ENCODE results near the gene GPX8. TPM values are rescaled to one million over a fixed set of nuclear protein-coding genes. Genes with fewer than 3 reads are reported as not detected.

The GPX8 gene
- polyA plus RNA-seq, 1 of the 3 experiments (the other 2 are of a cell fraction) = 30.1 TPM

DNA sequence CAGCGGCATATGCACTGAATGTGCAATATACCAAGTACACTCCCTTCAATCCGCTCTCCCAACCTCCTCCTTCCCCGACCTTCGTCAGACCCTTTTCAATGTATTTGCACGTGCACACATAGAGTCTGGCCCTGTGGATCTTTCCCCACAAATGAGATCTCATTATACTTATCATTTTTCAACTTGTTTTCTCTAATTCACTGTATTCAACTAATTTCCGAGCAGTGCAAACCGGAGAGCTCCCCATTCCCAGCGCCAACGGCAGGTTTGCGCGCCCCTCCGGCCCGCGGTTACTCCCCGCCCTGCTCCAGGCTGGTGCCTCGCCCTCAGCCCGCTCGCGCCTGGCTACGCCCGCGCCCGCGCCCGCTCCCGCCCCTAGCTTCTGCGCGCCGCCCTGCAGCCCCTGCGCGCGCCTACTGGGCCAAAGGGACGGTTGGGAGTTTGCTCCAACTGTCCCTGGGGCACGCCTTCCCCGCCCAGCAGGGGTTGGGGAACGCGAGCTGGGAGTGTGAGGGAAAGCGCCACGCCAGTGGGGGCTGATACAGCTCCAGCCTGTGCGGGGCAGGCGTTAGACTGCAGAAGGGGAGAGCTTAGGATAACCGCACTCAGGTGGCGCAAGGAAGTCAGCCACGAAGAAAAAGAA, 16.3 kb downstream of the GPX8 start:
- Histone ChIP-seq H3K79me2 (ENCODE audit: insufficient read depth) (no peaks in the 10 kb centered on the region), H3K36me3 (replicated peaks in 1 of 2; ENCODE audit: control insufficient read depth in 1 of 2, insufficient read depth in 2 of 2, low read length in 1 of 2) (no peaks in the 10 kb centered on the region), H3K9ac (no peak overlapping the region), H2AFZ (ENCODE audit: low read depth) (peak overlapping the region; percentile 53; the same call in 1 of the 2 replicates), H3K9me2 (no peaks in the 10 kb centered on the region), H3K9me3 (no peaks in the 10 kb centered on the region), H3K4me1 (ENCODE audit: control insufficient read depth in 1 of 2, insufficient read depth in 2 of 2, low read depth in 1 of 2, low read length in 1 of 2) (peaks cover 3 to 13% of the 10 kb centered on the region in 2 experiments; a peak in 3 of 4 replicates), H3K27me3 (ENCODE audit: insufficient read depth) (peaks cover 73% of the 10 kb centered on the region), H3F3A (replicated peaks; ENCODE audit: insufficient read depth) (peaks cover 14% of the 10 kb centered on the region), H3K4me2 (peak overlapping the region; percentile 82), H3K4me3 (ENCODE audit: low read depth in 2 of 2, low read length in 1 of 2) (peak overlapping the region in 1 of 2 experiments; percentile 46; a peak in 1 of 4 replicates), H4K20me1 (ENCODE audit: insufficient read depth) (no peaks in the 10 kb centered on the region; the same call in 1 of the 2 replicates), H3K27ac (ENCODE audit: low read depth in 2 of 2, low read length in 1 of 2) (no peak overlapping the region)
- DNase-seq = peak; percentile 71
- POLR2A ChIA-PET = no interaction called here
- 2% methylated on average over 41 of the region's 44 CpGs for WGBS (ENCODE audit: low lambda C conversion rate)
- no peak for TF ChIP-seq JUND (IDR thresholded peaks at IDR 0.05)
- no peak for TF ChIP-seq RXRA (IDR thresholded peaks at IDR 0.05; ENCODE audit: borderline replicate concordance, low read depth)
- TF ChIP-seq RFX5 (IDR thresholded peaks at IDR 0.05; ENCODE audit: low read length) = no peak
- TF ChIP-seq, protein P1, sequence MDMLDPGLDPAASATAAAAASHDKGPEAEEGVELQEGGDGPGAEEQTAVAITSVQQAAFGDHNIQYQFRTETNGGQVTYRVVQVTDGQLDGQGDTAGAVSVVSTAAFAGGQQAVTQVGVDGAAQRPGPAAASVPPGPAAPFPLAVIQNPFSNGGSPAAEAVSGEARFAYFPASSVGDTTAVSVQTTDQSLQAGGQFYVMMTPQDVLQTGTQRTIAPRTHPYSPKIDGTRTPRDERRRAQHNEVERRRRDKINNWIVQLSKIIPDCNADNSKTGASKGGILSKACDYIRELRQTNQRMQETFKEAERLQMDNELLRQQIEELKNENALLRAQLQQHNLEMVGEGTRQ (IDR thresholded peaks at IDR 0.05; ENCODE audit: borderline replicate concordance, low read depth, low read length) = no peak
- no peak for TF ChIP-seq NFIC (IDR thresholded peaks at IDR 0.05; ENCODE audit: borderline replicate concordance)
- no peak for TF ChIP-seq MXI1 (IDR thresholded peaks at IDR 0.05; ENCODE audit: low read depth, low read length)
- TF ChIP-seq CHD2 (IDR thresholded peaks at IDR 0.05; ENCODE audit: low read length, partially characterized antibody) = no peak
- TF ChIP-seq EP300 (IDR thresholded peaks at IDR 0.05; ENCODE audit: borderline replicate concordance in 1 of 2, low read depth in 1 of 2, low read length in 1 of 2) = no peak
- TF ChIP-seq POLR2AphosphoS5 (IDR thresholded peaks at IDR 0.05; ENCODE audit: low read depth, low read length) = no peak
- TF ChIP-seq RCOR1 (IDR thresholded peaks at IDR 0.05; ENCODE audit: low read length) = no peak
- TF ChIP-seq, protein P2, sequence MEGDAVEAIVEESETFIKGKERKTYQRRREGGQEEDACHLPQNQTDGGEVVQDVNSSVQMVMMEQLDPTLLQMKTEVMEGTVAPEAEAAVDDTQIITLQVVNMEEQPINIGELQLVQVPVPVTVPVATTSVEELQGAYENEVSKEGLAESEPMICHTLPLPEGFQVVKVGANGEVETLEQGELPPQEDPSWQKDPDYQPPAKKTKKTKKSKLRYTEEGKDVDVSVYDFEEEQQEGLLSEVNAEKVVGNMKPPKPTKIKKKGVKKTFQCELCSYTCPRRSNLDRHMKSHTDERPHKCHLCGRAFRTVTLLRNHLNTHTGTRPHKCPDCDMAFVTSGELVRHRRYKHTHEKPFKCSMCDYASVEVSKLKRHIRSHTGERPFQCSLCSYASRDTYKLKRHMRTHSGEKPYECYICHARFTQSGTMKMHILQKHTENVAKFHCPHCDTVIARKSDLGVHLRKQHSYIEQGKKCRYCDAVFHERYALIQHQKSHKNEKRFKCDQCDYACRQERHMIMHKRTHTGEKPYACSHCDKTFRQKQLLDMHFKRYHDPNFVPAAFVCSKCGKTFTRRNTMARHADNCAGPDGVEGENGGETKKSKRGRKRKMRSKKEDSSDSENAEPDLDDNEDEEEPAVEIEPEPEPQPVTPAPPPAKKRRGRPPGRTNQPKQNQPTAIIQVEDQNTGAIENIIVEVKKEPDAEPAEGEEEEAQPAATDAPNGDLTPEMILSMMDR (IDR thresholded peaks at IDR 0.05) = no peak
- TF ChIP-seq, protein P3, sequence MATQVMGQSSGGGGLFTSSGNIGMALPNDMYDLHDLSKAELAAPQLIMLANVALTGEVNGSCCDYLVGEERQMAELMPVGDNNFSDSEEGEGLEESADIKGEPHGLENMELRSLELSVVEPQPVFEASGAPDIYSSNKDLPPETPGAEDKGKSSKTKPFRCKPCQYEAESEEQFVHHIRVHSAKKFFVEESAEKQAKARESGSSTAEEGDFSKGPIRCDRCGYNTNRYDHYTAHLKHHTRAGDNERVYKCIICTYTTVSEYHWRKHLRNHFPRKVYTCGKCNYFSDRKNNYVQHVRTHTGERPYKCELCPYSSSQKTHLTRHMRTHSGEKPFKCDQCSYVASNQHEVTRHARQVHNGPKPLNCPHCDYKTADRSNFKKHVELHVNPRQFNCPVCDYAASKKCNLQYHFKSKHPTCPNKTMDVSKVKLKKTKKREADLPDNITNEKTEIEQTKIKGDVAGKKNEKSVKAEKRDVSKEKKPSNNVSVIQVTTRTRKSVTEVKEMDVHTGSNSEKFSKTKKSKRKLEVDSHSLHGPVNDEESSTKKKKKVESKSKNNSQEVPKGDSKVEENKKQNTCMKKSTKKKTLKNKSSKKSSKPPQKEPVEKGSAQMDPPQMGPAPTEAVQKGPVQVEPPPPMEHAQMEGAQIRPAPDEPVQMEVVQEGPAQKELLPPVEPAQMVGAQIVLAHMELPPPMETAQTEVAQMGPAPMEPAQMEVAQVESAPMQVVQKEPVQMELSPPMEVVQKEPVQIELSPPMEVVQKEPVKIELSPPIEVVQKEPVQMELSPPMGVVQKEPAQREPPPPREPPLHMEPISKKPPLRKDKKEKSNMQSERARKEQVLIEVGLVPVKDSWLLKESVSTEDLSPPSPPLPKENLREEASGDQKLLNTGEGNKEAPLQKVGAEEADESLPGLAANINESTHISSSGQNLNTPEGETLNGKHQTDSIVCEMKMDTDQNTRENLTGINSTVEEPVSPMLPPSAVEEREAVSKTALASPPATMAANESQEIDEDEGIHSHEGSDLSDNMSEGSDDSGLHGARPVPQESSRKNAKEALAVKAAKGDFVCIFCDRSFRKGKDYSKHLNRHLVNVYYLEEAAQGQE (IDR thresholded peaks at IDR 0.05; ENCODE audit: low read depth, low read length) = no peak
- TF ChIP-seq MEF2A (IDR thresholded peaks at IDR 0.05; ENCODE audit: borderline replicate concordance, low read depth) = no peak
- TF ChIP-seq, protein P4, sequence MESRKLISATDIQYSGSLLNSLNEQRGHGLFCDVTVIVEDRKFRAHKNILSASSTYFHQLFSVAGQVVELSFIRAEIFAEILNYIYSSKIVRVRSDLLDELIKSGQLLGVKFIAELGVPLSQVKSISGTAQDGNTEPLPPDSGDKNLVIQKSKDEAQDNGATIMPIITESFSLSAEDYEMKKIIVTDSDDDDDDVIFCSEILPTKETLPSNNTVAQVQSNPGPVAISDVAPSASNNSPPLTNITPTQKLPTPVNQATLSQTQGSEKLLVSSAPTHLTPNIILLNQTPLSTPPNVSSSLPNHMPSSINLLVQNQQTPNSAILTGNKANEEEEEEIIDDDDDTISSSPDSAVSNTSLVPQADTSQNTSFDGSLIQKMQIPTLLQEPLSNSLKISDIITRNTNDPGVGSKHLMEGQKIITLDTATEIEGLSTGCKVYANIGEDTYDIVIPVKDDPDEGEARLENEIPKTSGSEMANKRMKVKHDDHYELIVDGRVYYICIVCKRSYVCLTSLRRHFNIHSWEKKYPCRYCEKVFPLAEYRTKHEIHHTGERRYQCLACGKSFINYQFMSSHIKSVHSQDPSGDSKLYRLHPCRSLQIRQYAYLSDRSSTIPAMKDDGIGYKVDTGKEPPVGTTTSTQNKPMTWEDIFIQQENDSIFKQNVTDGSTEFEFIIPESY (IDR thresholded peaks at IDR 0.05; ENCODE audit: borderline replicate concordance, low read depth) = no peak
- no peak for TF ChIP-seq SIN3A (IDR thresholded peaks at IDR 0.05; ENCODE audit: borderline replicate concordance, low read depth, low read length)
- TF ChIP-seq FOXJ3 (CRISPR knock-in tag; IDR thresholded peaks at IDR 0.05) = no peak
- TF ChIP-seq GABPA (IDR thresholded peaks at IDR 0.05; ENCODE audit: low read depth) = no peak
- CTCF ChIA-PET = interaction anchor here (0.8 to 2.1 kb wide), 3 partner anchors 17 to 56 kb away, joined by 3 to 6 read pairs (median 3); partner anchors contain the start of gene GPX8

Measured in SK-N-SH (cell line).